ENCODE measurements around the gene TMEM254.
"Not testable (repeated sequence)": the region's sequence is repeated elsewhere in the genome, so short reads cannot be mapped to it uniquely, and the experiment has no call there.

DNA sequence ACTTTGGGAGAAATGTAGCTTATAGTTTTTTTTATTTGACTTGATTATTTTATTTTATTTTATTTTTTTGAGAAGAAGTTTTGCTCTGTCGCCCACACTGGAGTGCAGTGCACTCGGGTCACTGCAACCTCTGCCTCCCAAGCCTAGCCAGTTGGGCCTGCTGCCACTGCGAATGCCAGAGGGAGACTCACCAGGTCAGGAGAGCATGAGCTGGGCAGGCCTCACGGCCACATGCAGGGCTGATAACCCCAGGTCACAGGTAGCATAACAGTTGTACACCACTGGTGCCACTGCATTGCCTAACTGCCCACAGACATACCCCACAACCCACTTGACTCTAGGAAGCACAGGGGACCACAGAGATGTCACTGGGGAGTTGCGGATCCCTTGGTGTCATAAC, 48.6 kb upstream of the TMEM254 start:
- not testable (repeated sequence) for TF ChIP-seq POLR2A (IDR thresholded peaks at IDR 0.05)
- TF ChIP-seq, protein P1, sequence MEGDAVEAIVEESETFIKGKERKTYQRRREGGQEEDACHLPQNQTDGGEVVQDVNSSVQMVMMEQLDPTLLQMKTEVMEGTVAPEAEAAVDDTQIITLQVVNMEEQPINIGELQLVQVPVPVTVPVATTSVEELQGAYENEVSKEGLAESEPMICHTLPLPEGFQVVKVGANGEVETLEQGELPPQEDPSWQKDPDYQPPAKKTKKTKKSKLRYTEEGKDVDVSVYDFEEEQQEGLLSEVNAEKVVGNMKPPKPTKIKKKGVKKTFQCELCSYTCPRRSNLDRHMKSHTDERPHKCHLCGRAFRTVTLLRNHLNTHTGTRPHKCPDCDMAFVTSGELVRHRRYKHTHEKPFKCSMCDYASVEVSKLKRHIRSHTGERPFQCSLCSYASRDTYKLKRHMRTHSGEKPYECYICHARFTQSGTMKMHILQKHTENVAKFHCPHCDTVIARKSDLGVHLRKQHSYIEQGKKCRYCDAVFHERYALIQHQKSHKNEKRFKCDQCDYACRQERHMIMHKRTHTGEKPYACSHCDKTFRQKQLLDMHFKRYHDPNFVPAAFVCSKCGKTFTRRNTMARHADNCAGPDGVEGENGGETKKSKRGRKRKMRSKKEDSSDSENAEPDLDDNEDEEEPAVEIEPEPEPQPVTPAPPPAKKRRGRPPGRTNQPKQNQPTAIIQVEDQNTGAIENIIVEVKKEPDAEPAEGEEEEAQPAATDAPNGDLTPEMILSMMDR (IDR thresholded peaks at IDR 0.05): not testable (repeated sequence)
